ENCODE results near the gene VPS8.

VPS8 gene

GRCh38 chr3:184783319-184783718, 28.6 kb upstream of the VPS8 start:
- no peak for DNase-seq

GRCh38 chr3:184784731-184785500, 27.1 kb upstream of the VPS8 start:
- no peak for DNase-seq

GRCh38 chr3:184785890-184786279, 26.1 kb upstream of the VPS8 start:
- no peak for DNase-seq

GRCh38 chr3:184786280-184786941, 25.6 kb upstream of the VPS8 start:
- DNase-seq = peak; percentile 25

GRCh38 chr3:184788751-184789150, 23.2 kb upstream of the VPS8 start:
- no peak for DNase-seq

DNA sequence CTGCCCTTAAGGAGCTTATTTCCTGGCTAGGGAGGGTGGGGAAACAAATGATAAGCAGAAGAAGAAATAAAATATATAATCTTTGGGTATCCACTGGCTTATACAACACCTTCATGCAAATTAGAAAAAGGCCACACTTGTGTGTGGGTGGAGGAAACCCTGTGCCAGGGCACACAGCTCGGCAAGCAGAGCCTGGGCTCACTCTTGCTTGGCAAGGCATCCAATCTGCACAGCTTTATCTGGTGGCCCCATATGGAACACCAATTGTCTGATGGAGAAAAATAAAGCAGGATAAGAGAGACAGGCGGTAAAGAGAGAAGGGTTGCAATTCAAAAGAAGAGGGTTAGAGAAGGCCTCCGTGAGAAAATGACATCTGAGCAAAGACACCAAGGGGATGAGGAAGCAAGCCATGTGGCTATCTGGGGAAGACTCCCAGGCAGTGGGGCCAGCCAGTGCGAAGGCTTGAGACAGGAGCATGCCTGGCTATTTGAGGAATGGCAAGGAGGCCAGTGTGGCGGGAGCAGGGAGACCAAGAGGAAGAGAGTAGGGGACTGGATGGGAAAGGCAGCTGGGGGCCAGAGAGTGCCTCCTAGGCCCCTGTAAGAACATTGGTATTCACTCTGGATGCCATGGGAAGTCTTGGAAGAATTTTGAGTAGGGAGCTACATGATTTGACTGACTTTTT, 22.5 kb upstream of the VPS8 start:
- DNase-seq = no peak

GRCh38 chr3:184791171-184791570, 20.8 kb upstream of the VPS8 start:
- DNase-seq = no peak

DNA sequence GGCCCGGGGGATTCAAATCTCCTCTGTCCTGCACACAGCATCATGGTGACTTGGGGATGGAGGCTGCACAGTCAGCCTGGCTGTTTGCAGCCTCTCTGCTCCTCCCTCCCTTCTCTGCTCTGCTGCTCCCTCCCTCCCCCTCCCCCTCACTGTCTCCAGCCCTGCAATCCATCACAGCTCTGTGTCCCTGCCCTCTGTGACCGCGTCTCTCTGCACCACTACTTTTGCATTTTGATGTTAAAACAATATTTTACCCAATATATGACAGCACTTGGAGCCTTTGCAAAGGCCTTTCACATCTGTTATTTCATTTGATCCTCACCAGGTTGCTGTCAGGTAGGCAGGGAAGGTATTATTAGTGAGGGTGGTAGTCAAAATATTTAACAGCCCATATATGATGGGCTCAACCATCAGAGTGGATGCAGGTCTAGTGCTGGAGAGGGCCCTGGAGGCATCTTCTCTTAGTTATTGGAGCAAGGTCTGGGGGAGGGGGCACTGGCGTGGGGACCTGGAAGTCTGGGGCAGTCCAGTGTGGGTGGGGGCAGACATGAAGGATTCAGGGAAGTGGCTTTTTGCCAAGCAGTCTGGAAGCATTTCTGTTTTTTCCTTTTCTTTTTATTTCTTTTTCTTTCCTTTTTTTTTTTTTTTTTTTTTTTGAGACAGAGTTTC, 16.3 kb upstream of the VPS8 start:
- no peak for DNase-seq

DNA sequence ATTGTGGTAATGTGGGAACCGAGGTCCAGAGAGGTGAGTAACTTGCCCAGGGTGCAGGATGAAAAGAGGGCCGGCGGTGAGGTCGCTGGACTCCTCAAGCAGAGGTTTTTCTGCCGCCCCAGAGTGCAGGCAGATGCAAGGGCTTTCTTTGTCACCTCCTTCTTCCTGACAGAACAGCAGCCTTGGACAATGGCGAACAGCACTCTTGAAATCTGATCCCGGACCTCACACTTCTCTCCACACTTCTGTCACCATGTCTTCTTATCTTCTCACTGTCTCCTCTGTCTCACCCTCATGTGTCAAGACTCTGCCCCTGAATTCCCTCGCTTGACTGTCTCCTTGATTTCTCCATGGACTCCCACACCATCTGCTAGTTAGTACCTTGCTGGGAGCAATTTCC, 15.4 kb upstream of the VPS8 start:
- no peak for DNase-seq

GRCh38 chr3:184796954-184797353, 15.0 kb upstream of the VPS8 start:
- no peak for DNase-seq

- no peak for DNase-seq
Observed at GRCh38 chr3:184798120-184798519, 13.8 kb upstream of the VPS8 start.

- DNase-seq = no peak
Observed at GRCh38 chr3:184800349-184800930, 11.5 kb upstream of the VPS8 start.

GRCh38 chr3:184801241-184801785, 10.7 kb upstream of the VPS8 start:
- DNase-seq = no peak

DNA sequence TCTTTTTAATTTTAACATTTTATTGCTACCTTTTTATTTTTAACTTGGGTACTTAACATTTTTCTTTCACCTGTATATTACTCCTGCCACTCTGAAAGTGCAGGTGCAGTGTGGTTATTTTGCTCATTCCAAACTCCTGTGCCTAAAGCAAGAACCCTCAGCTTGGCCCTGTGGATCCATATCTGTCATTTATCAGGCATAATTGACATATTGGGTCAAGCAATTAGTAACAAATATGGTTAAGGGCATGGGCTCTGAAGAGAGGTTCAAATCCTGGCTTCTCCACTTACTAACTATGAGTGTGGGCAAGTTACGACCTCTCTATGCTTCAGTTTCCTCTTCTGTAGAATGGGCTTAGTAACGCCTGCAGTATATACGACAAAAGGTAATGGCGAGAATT, 9.8 kb upstream of the VPS8 start:
- no peak for DNase-seq

DNA sequence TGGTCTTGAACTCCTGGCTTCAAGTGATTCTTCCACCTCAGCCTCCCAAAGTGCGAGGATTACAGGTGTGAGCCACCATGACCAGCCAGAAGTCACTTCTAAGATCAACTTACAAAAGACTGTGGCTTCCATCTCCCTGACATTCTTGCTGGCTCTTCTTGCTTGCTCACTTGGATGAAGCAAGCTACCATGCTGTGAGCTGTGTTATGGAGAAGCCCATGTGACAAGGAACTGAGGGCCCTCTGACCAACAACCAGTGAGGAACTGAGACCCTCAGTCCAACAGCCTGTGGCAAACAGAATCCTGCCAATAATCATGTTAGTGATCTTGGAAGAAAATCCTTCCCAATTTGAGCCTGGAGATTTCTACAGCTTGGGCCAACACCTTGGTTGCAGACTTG, 7.2 kb upstream of the VPS8 start:
- no peak for DNase-seq

DNA sequence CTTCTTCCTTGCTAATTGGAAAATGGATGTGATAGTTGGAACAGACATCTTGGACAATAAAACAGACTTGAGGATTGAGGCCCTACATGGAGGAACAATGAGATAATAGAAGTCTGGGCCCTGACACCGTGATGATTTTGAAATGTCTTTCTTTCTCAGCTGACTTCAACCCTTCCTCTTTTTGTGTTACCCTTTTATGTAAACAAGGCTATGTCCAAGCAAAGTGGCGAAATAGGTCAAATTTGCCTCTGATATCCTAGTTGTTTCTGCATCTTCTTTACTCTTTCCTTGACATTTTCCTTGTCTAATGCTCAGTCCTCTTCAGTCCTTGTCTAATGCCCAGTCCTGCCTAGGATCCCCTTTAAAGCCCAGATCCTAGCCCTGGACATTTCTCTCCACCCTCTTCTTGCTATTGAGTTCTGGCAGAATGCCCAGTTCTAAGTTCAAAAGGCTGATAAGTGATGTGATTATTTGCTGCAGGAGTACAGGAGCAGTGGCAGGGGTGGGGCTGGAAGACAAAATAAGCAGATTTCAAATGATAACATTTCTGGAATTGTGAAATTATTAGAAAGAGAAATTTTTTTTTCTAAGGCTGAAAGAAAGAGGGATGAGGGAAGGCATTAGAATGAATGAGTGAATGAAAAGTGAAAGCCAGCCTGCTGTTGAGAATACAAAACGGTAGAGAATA, 6.5 kb upstream of the VPS8 start:
- DNase-seq = no peak

GRCh38 chr3:184806567-184807271, 5.2 kb upstream of the VPS8 start:
- no peak for DNase-seq

- DNase-seq = no peak
Observed at GRCh38 chr3:184807549-184807948, 4.4 kb upstream of the VPS8 start.

DNA sequence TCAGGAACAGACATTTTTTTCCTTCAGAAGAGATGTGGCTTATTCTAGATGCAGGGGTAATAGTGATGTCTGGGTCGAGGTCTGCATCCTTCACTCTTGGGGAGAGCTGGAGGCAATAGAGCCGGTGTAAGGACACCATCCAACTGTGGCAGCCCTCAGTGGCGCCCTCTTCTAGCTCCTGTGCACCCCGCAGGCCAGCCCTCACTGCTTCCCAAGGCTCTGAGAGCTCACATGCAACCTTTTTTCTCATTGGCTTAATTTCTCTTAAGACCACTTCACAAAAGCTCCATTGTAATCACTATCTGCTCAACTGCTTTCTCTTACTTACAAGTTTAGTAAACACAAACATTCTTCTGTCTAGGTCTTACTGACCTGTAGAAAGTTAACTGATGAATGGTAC, 3.9 kb upstream of the VPS8 start:
- DNase-seq = no peak

DNA sequence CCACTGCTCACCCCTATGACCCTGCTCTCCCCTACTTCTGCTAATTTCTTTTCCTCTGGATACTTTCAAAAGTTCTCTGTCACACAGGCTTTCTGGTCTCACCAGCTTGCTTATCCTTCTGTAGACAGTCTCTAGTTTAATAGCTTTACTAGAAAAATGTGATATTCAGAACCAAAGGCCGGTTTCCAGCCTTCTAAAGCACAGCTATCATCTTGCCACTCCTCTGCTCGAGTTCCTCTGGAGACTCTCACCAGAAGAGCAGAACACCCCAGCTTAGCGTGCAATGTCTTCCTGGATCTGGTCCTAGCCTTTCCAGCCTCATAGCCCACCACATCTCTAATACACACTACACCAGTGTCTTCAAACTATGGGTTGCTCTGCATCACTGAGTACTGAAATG, 1.8 kb upstream of the VPS8 start:
- no peak for DNase-seq

DNA sequence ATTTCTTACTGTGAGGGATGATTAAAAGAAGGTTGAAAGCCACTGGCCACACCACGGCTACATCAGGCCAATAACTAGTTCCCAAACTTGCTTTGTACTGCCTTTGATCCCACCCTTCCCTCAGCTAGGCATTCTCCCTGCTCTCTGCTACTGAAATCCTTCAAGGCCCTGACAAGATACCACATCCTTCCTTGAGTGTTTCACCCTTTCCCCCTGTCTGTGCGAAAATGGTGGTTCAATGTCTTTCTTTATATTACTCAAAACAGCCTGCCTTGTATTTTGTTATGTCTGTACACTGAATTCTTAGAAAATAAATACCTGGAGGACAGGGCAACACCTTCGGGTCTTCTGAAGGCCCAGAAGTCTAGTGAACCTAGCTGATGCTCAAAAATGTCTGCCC, 932 bp upstream of the VPS8 start:
- DNase-seq = peak; percentile 76

DNA sequence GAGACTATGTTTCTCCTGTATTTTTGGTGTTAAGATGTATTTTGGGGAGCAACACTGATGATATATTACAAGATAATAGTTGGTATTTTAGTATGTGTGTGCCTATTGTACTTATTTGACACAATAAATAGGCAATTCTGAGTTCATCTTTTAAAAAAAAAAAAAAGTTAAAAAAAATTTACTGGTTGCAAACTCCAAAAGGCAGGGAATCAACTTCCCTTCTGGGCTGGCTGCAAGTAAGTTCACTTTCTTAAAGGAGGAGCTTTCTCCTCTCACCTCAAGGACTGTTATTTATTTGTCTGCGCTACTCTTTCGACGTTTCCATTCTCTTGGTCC, 335 bp upstream of the VPS8 start:
- DNase-seq = no peak
